ENCODE measurements around the gene RHOB.
"Not testable (repeated sequence)": the region's sequence is repeated elsewhere in the genome, so short reads cannot be mapped to it uniquely, and the experiment has no call there.

Gene RHOB

GRCh38 chr2:20480913-20481312 lies 34.0 kb downstream of the RHOB start:
- DNase-seq: no peak

- no peak for DNase-seq
These were observed 35.0 kb downstream of the RHOB start for GRCh38 chr2:20481798-20482405.

- no peak for DNase-seq
These were observed 35.9 kb downstream of the RHOB start for GRCh38 chr2:20482725-20483124.

- no peak for DNase-seq
These were observed 36.5 kb downstream of the RHOB start for GRCh38 chr2:20483194-20483895.

- DNase-seq: no peak
These were observed 37.3 kb downstream of the RHOB start for GRCh38 chr2:20484034-20484617.

GRCh38 chr2:20484810-20485611 lies 38.1 kb downstream of the RHOB start:
- DNase-seq: no peak

GRCh38 chr2:20485612-20486388 lies 38.9 kb downstream of the RHOB start:
- DNase-seq: no peak

GRCh38 chr2:20486571-20486970 lies 39.7 kb downstream of the RHOB start:
- no peak for DNase-seq

- no peak for DNase-seq
These were observed 40.1 kb downstream of the RHOB start for GRCh38 chr2:20487030-20487391.

GRCh38 chr2:20487392-20488174 lies 40.7 kb downstream of the RHOB start:
- DNase-seq: no peak

- no peak for DNase-seq
These were observed 41.3 kb downstream of the RHOB start for GRCh38 chr2:20488201-20488641.

GRCh38 chr2:20488782-20489181 lies 41.9 kb downstream of the RHOB start:
- DNase-seq: no peak

GRCh38 chr2:20490300-20491181 lies 43.7 kb downstream of the RHOB start:
- DNase-seq: no peak

GRCh38 chr2:20491739-20492531 lies 45.1 kb downstream of the RHOB start:
- no peak for DNase-seq

- not testable (repeated sequence) for DNase-seq
These were observed 46.2 kb downstream of the RHOB start for GRCh38 chr2:20493095-20493494.

GRCh38 chr2:20494241-20494640 lies 47.4 kb downstream of the RHOB start:
- no peak for DNase-seq

GRCh38 chr2:20496076-20496872 lies 49.4 kb downstream of the RHOB start:
- DNase-seq: no peak

GRCh38 chr2:20496942-20497341 lies 50.1 kb downstream of the RHOB start:
- DNase-seq: no peak
